ENCODE data around the gene PLEKHS1.
"Not testable (repeated sequence)": the region's sequence is repeated elsewhere in the genome, so short reads cannot be mapped to it uniquely, and the experiment has no call there.

PLEKHS1 gene

GRCh38 chr10:113756940-113757543 lies 5.6 kb downstream of the PLEKHS1 start:
- H3K4me3 ChIP-seq (ENCODE audit: insufficient read depth, low read depth, low read length, poor library complexity, severe bottlenecking), result no peak overlapping the region
- H3K27ac ChIP-seq (ENCODE audit: insufficient read depth, low read length, poor library complexity, severe bottlenecking), result no peak overlapping the region
- no peak for DNase-seq
- H3K4me1 ChIP-seq (ENCODE audit: control insufficient read depth, insufficient read depth, low read length, poor library complexity, severe bottlenecking), result no peaks in the 10 kb centered on the region
- no peaks in the 10 kb centered on the region for H3K9me3 ChIP-seq (ENCODE audit: control insufficient read depth, low read length)
- H3K36me3 ChIP-seq (ENCODE audit: control insufficient read depth, insufficient read depth, low read length), result no peaks in the 10 kb centered on the region
- no peaks in the 10 kb centered on the region for H3K27me3 ChIP-seq (replicated peaks; ENCODE audit: control insufficient read depth, insufficient read depth, low read length, poor library complexity, severe bottlenecking)

- Histone ChIP-seq H3K9me3 (ENCODE audit: control insufficient read depth, low read length) (no peaks in the 10 kb centered on the region), H3K36me3 (ENCODE audit: control insufficient read depth, insufficient read depth, low read length) (no peaks in the 10 kb centered on the region), H3K27me3 (replicated peaks; ENCODE audit: control insufficient read depth, insufficient read depth, low read length, poor library complexity, severe bottlenecking) (no peaks in the 10 kb centered on the region), H3K4me3 (ENCODE audit: insufficient read depth, low read depth, low read length, poor library complexity, severe bottlenecking) (no peak overlapping the region), H3K27ac (ENCODE audit: insufficient read depth, low read length, poor library complexity, severe bottlenecking) (no peak overlapping the region), H3K4me1 (ENCODE audit: control insufficient read depth, insufficient read depth, low read length, poor library complexity, severe bottlenecking) (no peaks in the 10 kb centered on the region)
- DNase-seq, result no peak
Observed at GRCh38 chr10:113762083-113762482, 10.6 kb downstream of the PLEKHS1 start.

GRCh38 chr10:113764582-113764981 lies 13.1 kb downstream of the PLEKHS1 start:
- no peak overlapping the region for H3K27ac ChIP-seq (ENCODE audit: insufficient read depth, low read length, poor library complexity, severe bottlenecking)
- no peaks in the 10 kb centered on the region for H3K27me3 ChIP-seq (replicated peaks; ENCODE audit: control insufficient read depth, insufficient read depth, low read length, poor library complexity, severe bottlenecking)
- no peaks in the 10 kb centered on the region for H3K36me3 ChIP-seq (ENCODE audit: control insufficient read depth, insufficient read depth, low read length)
- H3K4me1 ChIP-seq (ENCODE audit: control insufficient read depth, insufficient read depth, low read length, poor library complexity, severe bottlenecking), result no peaks in the 10 kb centered on the region
- H3K9me3 ChIP-seq (ENCODE audit: control insufficient read depth, low read length), result no peaks in the 10 kb centered on the region
- no peak for DNase-seq
- H3K4me3 ChIP-seq (ENCODE audit: insufficient read depth, low read depth, low read length, poor library complexity, severe bottlenecking), result no peak overlapping the region

GRCh38 chr10:113765910-113766309 lies 14.4 kb downstream of the PLEKHS1 start:
- Histone ChIP-seq H3K27ac (ENCODE audit: insufficient read depth, low read length, poor library complexity, severe bottlenecking) (no peak overlapping the region), H3K27me3 (replicated peaks; ENCODE audit: control insufficient read depth, insufficient read depth, low read length, poor library complexity, severe bottlenecking) (no peaks in the 10 kb centered on the region), H3K36me3 (ENCODE audit: control insufficient read depth, insufficient read depth, low read length) (no peaks in the 10 kb centered on the region), H3K4me3 (ENCODE audit: insufficient read depth, low read depth, low read length, poor library complexity, severe bottlenecking) (no peak overlapping the region), H3K4me1 (ENCODE audit: control insufficient read depth, insufficient read depth, low read length, poor library complexity, severe bottlenecking) (no peaks in the 10 kb centered on the region), H3K9me3 (ENCODE audit: control insufficient read depth, low read length) (no peaks in the 10 kb centered on the region)
- no peak for DNase-seq

- no peak for DNase-seq
- no peak overlapping the region for H3K27ac ChIP-seq (ENCODE audit: insufficient read depth, low read length, poor library complexity, severe bottlenecking)
- no peaks in the 10 kb centered on the region for H3K4me1 ChIP-seq (ENCODE audit: control insufficient read depth, insufficient read depth, low read length, poor library complexity, severe bottlenecking)
- H3K36me3 ChIP-seq (ENCODE audit: control insufficient read depth, insufficient read depth, low read length), result no peaks in the 10 kb centered on the region
- no peaks in the 10 kb centered on the region for H3K27me3 ChIP-seq (replicated peaks; ENCODE audit: control insufficient read depth, insufficient read depth, low read length, poor library complexity, severe bottlenecking)
- H3K9me3 ChIP-seq (ENCODE audit: control insufficient read depth, low read length), result no peaks in the 10 kb centered on the region
- H3K4me3 ChIP-seq (ENCODE audit: insufficient read depth, low read depth, low read length, poor library complexity, severe bottlenecking), result no peak overlapping the region
Observed at GRCh38 chr10:113767222-113767621, 15.7 kb downstream of the PLEKHS1 start.

- H3K9me3 ChIP-seq (ENCODE audit: control insufficient read depth, low read length), result no peaks in the 10 kb centered on the region
- no peak for DNase-seq
- H3K27me3 ChIP-seq (replicated peaks; ENCODE audit: control insufficient read depth, insufficient read depth, low read length, poor library complexity, severe bottlenecking), result no peaks in the 10 kb centered on the region
- no peak overlapping the region for H3K4me3 ChIP-seq (ENCODE audit: insufficient read depth, low read depth, low read length, poor library complexity, severe bottlenecking)
- no peak overlapping the region for H3K27ac ChIP-seq (ENCODE audit: insufficient read depth, low read length, poor library complexity, severe bottlenecking)
- H3K36me3 ChIP-seq (ENCODE audit: control insufficient read depth, insufficient read depth, low read length), result no peaks in the 10 kb centered on the region
- H3K4me1 ChIP-seq (ENCODE audit: control insufficient read depth, insufficient read depth, low read length, poor library complexity, severe bottlenecking), result no peaks in the 10 kb centered on the region
Observed at GRCh38 chr10:113770346-113770745, 18.9 kb downstream of the PLEKHS1 start.

- H3K36me3 ChIP-seq (ENCODE audit: control insufficient read depth, insufficient read depth, low read length); H3K9me3 ChIP-seq (ENCODE audit: control insufficient read depth, low read length); H3K27me3 ChIP-seq (replicated peaks; ENCODE audit: control insufficient read depth, insufficient read depth, low read length, poor library complexity, severe bottlenecking); DNase-seq; H3K4me1 ChIP-seq (ENCODE audit: control insufficient read depth, insufficient read depth, low read length, poor library complexity, severe bottlenecking); H3K4me3 ChIP-seq (ENCODE audit: insufficient read depth, low read depth, low read length, poor library complexity, severe bottlenecking); H3K27ac ChIP-seq (ENCODE audit: insufficient read depth, low read length, poor library complexity, severe bottlenecking): not testable (repeated sequence)
Observed at GRCh38 chr10:113771131-113771530, 19.6 kb downstream of the PLEKHS1 start.

- Histone ChIP-seq H3K9me3 (ENCODE audit: control insufficient read depth, low read length) (no peaks in the 10 kb centered on the region), H3K27ac (ENCODE audit: insufficient read depth, low read length, poor library complexity, severe bottlenecking) (no peak overlapping the region), H3K27me3 (replicated peaks; ENCODE audit: control insufficient read depth, insufficient read depth, low read length, poor library complexity, severe bottlenecking) (no peaks in the 10 kb centered on the region), H3K4me1 (ENCODE audit: control insufficient read depth, insufficient read depth, low read length, poor library complexity, severe bottlenecking) (no peaks in the 10 kb centered on the region), H3K36me3 (ENCODE audit: control insufficient read depth, insufficient read depth, low read length) (no peaks in the 10 kb centered on the region), H3K4me3 (ENCODE audit: insufficient read depth, low read depth, low read length, poor library complexity, severe bottlenecking) (no peak overlapping the region)
- no peak for DNase-seq
Observed at GRCh38 chr10:113775686-113776294, 24.3 kb downstream of the PLEKHS1 start.

GRCh38 chr10:113776553-113776952 lies 25.1 kb downstream of the PLEKHS1 start:
- no peaks in the 10 kb centered on the region for H3K4me1 ChIP-seq (ENCODE audit: control insufficient read depth, insufficient read depth, low read length, poor library complexity, severe bottlenecking)
- no peak overlapping the region for H3K4me3 ChIP-seq (ENCODE audit: insufficient read depth, low read depth, low read length, poor library complexity, severe bottlenecking)
- H3K9me3 ChIP-seq (ENCODE audit: control insufficient read depth, low read length), result no peaks in the 10 kb centered on the region
- H3K27ac ChIP-seq (ENCODE audit: insufficient read depth, low read length, poor library complexity, severe bottlenecking), result no peak overlapping the region
- no peak for DNase-seq
- H3K27me3 ChIP-seq (replicated peaks; ENCODE audit: control insufficient read depth, insufficient read depth, low read length, poor library complexity, severe bottlenecking), result no peaks in the 10 kb centered on the region
- no peaks in the 10 kb centered on the region for H3K36me3 ChIP-seq (ENCODE audit: control insufficient read depth, insufficient read depth, low read length)

GRCh38 chr10:113780681-113781250 lies 29.3 kb downstream of the PLEKHS1 start:
- no peak overlapping the region for H3K27ac ChIP-seq (ENCODE audit: insufficient read depth, low read length, poor library complexity, severe bottlenecking)
- no peak for DNase-seq
- H3K4me1 ChIP-seq (ENCODE audit: control insufficient read depth, insufficient read depth, low read length, poor library complexity, severe bottlenecking), result no peaks in the 10 kb centered on the region
- H3K9me3 ChIP-seq (ENCODE audit: control insufficient read depth, low read length), result no peaks in the 10 kb centered on the region
- no peaks in the 10 kb centered on the region for H3K27me3 ChIP-seq (replicated peaks; ENCODE audit: control insufficient read depth, insufficient read depth, low read length, poor library complexity, severe bottlenecking)
- no peaks in the 10 kb centered on the region for H3K36me3 ChIP-seq (ENCODE audit: control insufficient read depth, insufficient read depth, low read length)
- no peak overlapping the region for H3K4me3 ChIP-seq (ENCODE audit: insufficient read depth, low read depth, low read length, poor library complexity, severe bottlenecking)

Data from effector memory CD4-positive, alpha-beta T cell (primary cell).